Kidney tubule cell (primary cell): ENCODE results near the gene CAPN1.

Source experiments
- DNase-seq: peaks from one replicate; pipeline ENCODE4 v3.0.0-alpha.2; 2018; ENCODE audit warnings: low spot score

Gene CAPN1

DNA sequence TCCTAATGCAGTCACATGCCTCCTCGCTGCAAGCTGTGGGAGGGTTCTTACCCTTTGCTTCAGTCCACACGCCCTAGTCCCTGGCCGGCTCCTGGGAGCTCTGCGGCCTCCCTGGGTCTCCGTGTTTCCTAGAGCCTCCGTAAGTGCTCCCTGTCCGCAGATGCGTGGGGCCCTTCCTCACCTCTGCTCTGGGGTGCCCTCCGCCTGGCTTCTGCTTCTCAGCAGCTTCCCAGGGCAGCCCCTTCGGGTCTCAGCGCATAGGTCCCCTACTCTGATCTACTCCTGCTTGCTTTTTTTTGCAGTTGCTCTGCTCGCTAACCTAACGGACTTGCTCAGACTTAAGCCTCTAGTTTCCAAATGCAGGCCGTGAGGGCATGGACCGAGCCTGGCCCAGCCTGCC is 22.4 kb downstream of the CAPN1 start:
- no peak for DNase-seq

DNA sequence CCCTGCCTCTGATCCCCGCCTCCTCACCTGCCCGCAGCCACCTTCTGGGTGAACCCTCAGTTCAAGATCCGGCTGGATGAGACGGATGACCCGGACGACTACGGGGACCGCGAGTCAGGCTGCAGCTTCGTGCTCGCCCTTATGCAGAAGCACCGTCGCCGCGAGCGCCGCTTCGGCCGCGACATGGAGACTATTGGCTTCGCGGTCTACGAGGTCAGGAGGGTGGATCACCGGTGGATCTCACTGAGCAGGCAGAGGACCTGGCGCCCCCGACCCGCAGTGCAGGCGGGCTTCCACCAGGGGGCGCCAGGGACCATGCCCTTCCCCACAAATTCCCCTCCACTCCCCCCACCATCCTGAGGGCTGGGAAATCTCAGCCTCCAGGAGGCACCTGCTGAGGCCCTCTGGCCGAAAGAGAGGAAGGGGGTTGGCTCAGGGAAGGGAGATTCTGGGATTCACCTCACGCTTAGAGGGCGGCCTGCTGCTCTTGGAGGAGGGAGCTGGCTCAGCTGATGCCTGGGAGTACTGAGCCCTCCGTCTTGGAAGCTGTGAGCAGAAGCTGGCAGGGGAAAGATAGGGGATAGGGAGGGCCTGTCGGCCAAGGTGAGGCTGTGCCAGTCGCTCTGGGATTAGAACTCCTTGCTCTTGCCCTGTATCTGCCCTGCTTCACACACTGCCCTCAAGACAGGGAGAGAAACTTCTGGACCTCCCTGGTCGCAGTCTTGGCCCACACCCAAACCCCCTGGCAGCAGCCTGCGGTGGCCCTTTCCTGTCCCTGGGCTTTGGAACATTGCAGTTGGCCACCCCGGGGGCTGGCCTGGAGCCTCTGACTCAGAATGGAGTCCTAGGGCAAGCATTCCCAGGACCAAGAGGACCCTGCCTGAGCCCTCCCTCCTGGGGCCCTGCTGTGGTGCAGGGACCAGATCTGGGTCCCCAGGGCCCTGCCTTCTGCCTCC is 23.2 kb downstream of the CAPN1 start:
- peak; percentile 40 for DNase-seq

DNA sequence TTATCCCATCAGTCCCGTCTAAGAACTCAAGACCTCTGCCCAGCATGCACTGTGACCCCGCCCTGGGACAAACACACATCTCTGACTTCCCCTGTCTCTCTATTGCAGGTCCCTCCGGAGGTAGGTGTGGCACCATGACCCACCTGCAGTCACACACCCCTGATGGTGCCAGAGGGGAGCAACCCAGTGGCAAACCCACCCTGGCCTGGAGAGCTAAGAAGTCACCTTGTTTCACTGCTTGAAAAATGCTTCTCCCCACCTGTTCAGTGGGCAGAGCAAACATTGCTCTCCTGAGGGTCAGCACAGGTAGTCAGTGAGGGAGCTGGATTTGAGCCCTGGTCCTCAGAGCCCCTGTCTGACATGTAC is 23.9 kb downstream of the CAPN1 start:
- no peak for DNase-seq

DNA sequence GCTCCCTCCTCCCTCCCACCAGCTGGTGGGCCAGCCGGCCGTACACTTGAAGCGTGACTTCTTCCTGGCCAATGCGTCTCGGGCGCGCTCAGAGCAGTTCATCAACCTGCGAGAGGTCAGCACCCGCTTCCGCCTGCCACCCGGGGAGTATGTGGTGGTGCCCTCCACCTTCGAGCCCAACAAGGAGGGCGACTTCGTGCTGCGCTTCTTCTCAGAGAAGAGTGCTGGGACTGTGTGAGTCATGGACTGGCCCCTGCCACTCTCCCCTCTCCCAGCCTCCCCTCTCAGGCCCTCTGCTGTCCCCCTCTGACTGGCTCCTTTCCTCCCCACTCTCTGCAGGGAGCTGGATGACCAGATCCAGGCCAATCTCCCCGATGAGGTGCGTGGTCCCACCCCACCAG is 24.7 kb downstream of the CAPN1 start:
- DNase-seq: no peak

DNA sequence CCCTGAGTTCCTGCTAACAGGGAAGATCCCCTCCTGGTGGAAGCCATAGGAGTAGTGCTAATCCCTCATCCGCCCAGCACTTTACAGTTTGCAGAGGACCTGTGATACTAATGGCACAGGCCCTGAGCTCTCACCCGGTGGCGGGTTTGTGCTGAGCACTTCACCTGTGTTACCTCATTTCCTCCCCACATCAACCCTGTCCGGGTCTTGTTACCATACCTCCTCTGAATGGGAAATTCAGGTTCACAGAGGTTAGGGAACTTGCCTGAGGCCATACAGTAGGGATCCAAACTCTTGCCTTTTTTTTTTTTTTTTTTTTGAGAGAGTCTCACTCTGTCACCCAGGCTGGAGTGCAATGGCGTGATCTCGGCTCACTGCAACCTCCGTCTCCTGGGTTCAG is 25.2 kb downstream of the CAPN1 start:
- DNase-seq: no peak

DNA sequence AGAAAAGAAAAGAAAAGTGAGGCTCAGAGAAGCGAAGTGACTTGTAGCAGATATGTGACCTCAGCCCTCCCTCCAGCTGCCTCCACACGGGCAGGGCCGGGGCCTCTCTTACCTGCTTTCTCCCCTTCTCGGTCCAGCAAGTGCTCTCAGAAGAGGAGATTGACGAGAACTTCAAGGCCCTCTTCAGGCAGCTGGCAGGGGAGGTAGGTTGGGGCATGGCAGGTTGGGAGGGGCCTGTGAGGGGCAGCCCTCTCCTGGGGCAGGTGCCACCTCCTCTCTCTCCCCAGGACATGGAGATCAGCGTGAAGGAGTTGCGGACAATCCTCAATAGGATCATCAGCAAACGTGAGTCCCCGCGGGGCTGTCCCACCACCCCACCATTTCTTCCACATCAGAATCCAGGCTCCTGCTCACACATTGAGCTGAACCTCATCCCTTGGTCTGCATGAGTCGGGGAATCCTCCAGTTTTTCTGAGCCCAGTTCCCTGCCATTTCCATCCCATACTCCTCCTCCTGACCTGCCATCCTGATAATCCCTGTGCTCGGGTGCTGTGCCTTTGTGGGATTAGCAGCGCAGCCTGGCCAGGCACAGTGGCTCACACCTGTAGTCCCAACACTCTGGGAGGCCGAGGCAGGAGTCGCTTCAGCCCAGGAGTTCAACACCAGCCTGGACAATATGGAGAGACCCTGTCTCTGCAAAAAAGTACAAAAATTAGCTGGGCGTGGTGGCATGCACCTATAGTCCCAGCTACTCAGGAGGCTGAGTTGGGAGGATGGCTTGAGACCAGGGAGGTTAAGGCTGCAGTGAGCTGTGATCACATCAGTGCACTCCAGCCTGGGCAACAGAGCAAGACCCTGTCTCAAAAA is 26.4 kb downstream of the CAPN1 start:
- no peak for DNase-seq

DNA sequence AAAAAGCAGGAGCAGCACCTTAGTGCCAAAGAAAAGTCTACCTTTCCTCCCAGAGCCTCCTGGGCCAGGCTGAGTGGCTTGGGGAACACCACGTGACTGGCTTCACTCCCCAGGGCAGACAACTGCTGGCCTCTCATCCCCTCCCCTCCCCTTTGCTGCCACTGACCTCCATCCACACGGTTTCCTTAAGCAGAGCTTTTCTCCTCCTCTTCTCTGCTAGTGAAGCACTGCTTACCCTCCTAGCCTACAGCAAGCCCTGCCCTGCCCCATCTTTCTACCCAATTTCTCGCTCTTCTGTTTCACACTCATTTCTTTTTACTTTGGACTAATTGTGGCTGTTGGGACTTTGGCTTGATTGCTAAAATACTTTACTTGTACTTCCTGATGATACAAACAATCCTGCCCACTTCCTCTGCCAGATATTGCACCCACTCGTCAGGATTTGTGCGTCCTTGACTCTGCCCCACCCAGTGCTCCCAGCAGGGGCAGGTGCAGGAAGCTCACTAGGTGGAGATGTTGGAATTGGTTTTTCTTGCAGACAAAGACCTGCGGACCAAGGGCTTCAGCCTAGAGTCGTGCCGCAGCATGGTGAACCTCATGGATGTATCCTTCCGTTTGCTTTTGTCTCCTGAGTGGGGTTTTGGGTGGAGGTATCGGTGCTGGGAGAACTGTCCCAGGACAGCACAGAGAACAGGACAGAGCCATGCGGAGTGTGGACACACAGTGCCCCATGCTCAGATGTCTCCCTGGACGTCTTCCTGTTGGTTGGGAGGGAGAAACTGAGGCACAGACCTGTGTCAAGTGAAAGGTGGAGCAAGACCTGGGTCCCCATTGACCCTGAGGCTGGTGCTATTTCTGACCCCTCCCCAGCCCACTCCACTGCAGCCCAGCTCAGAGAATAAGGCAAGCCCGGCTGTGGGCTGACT is 27.3 kb downstream of the CAPN1 start:
- no peak for DNase-seq

DNA sequence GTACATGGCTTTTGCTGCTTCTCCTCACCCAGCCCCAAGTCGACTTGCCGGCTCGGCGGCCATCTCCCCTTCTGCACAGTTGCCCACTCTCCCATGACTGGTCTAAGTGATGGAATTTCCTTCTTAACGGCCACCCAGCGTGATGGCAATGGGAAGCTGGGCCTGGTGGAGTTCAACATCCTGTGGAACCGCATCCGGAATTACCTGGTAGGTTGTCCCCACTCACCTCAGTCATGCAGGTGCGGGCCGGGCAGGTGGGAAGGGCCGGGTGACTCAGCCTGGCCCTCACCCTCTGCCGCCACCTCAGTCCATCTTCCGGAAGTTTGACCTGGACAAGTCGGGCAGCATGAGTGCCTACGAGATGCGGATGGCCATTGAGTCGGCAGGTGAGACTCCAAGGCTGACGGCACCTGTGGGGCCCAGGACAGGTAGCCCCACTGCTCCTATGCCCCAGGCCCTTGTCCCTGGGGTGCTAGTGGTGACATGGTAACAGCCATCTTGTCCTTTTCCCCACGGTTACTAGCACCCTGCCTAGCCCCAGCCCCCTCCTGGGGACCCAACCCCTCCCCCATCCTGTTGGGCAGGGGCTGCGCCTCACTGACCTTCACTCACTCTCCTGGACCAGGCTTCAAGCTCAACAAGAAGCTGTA is 28.1 kb downstream of the CAPN1 start:
- DNase-seq: no peak

DNA sequence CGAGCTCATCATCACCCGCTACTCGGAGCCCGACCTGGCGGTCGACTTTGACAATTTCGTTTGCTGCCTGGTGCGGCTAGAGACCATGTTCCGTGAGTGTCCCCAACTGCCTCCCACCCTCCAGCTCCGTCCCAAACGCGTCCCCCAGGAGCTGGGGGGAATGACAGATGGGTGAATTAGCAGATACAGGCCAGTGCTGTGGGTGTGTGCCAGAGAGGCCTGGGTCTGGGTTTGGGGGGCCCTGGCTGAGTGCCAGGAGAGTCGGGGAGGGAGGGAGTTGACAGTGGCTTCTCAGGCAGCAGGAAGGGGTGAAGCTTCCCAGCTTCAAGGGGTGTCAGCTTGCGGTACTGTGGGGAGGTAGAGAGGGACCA is 28.6 kb downstream of the CAPN1 start:
- no peak for DNase-seq

DNA sequence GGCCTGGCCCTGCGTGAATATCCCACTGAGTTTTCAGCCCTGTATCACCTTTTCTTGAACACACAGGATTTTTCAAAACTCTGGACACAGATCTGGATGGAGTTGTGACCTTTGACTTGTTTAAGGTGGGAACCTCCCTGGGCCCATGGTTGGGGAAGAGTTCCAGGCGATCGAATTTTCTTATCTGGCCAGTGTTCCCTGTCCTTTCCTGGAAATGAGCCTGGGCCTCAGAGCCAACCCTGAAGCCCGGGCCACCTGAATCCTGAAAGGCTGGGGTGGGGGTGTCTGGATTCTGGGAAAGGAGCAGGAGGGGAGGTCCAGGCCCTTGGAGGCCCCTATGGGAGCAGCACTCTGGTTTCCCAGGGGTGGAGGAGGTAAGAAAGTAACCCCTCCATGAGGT is 29.0 kb downstream of the CAPN1 start:
- DNase-seq: no peak

DNA sequence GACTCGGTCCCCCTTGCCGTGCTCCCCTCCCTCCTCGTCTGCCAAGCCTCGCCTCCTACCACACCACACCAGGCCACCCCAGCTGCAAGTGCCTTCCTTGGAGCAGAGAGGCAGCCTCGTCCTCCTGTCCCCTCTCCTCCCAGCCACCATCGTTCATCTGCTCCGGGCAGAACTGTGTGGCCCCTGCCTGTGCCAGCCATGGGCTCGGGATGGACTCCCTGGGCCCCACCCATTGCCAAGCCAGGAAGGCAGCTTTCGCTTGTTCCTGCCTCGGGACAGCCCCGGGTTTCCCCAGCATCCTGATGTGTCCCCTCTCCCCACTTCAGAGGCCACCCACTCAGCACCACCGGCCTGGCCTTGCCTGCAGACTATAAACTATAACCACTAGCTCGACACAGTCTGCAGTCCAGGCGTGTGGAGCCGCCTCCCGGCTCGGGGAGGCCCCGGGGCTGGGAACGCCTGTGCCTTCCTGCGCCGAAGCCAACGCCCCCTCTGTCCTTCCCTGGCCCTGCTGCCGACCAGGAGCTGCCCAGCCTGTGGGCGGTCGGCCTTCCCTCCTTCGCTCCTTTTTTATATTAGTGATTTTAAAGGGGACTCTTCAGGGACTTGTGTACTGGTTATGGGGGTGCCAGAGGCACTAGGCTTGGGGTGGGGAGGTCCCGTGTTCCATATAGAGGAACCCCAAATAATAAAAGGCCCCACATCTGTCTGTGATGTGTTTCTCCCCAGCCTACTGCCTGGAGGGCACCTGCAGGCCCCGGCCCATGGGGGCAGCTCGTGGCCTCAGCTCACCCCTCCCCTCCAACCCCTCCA is 29.8 kb downstream of the CAPN1 start:
- DNase-seq: no peak

DNA sequence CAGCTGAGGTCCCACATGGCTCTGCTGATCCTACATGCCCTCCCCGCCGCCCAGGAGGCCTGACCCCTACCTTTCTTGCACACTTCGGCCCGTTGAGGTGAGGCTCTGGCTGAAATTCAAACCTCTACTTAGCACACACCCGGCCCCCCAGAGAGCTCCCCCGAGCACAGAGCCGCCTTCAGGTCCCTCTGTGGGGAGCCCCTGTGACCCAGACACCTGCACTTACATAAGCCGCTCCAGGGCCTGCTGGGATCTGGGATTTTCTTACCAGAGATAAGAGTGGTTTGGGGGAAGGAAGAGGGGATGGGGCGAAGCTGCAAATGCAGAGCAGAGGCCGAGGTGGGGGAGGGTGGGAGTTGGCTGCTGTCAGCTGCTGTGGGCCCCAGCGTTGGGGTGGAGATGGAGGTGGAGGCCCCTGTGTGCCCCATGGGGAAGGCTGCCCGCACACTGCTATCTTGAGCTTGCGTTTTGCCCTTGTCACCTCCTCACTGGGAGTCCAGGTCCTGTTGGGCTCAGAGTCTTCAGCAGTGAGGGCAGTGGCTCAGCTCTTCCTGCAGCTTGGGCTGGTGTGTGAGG is 30.6 kb downstream of the CAPN1 start:
- no peak for DNase-seq

DNA sequence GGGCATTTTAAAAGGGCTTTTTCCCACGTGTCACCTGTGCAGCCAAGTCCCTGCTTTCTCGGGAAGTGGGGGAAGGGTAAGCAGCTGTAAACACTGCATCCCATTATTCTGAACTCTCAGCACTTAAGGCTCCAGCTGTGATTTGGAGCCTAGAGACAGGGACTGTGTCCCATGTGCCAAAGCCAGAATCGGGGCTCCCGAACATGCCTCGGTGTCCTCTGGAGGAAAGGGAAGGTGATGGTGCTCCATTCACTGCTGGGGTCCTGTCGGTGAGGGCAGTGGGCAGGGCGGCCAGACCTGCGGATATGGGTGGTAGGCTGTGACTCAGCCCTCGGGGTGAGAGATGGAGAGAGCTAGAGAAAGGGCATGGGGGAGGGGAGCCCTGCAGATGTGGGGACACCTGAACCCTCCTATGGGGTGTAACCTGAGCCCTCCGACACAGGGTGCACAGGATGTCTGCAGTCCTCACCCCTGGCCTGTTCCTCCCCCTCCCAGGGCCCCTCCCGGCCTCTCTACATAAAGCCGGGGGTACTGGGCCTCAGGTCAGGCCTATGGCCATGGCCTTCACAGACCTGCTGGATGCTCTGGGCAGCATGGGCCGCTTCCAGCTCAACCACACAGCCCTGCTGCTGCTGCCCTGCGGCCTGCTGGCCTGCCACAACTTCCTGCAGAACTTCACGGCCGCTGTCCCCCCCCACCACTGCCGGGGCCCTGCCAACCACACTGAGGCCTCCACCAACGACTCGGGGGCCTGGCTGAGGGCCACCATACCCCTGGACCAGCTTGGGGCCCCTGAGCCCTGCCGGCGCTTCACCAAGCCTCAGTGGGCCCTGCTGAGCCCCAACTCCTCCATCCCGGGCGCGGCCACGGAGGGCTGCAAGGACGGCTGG is 31.8 kb downstream of the CAPN1 start:
- peak; percentile 20 for DNase-seq

DNA sequence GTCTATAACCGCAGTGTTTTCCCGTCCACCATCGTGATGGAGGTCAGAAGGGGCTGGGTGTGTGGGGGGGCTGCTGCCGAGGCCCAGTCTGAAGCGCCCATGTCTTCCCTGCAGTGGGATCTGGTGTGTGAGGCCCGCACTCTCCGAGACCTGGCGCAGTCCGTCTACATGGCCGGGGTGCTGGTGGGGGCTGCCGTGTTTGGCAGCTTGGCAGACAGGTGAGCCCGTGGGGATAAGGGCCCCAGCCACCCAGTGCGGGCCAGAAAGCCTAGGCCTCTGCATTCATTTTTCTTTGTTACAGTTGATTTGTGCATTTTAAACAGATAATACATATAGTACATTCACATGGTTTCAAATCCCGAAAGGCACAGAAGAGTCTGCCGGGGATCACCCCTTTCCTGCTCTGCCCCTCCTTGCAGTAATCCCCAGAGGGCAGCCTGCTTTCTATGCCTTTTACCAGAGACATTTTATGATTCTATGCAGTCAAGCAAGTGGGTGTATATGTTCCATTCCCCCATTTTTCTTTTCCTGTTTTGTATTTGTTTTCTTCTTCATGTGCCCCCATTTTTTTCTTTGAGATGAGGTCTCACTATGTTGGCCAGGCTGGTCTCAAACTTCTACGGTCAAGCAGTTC is 32.6 kb downstream of the CAPN1 start:
- no peak for DNase-seq

DNA sequence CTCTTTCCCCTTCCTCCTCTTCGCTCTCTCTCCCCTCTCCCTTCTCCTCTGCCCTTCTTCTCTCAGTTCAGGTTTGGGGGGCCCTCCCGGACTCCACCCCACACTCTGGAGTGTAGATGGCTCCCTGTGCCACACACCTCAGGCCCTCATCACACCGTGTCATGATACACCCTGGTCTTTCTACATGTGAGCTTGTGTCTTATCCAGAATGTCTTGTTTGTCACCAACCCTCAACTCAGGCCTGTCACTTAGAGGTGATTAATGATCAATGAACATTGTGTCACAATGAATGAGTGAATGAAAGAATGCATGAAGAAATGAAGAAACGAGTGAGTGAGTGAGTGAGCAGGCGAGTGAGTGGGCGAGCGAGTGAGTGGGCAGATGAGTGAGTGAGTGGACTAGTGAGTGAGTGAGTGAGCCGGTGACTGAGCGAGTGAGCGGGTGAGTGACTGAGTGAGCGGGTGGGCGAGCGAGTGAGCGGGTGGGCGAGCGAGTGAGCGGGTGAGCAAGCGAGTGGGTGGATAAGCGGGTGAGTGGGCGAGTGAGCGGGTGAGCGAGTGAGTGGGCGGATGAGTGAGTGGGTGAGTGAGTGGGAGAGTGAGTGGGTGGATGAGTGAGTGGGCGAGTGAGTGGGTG is 33.8 kb downstream of the CAPN1 start:
- no peak for DNase-seq

DNA sequence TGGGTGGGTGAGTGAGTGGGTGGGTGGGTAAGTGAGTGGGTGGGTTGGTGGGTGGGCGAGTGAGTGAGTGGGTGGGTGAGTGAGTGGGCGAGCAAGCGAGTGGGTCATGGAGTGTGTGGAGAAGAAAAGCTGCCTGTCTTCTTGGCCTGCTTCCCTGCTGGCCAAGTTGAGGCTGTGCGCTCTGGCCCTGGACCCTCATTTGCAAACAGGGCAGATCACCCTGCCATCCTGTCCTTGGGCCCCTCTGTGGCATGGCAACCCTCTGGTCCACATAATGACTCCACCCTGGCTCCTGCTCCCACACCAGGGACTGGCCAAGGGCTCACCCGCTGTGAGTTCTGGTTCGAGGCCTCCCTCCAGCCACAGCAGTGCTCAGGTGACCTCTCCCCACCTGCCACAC is 35.1 kb downstream of the CAPN1 start:
- no peak for DNase-seq

DNA sequence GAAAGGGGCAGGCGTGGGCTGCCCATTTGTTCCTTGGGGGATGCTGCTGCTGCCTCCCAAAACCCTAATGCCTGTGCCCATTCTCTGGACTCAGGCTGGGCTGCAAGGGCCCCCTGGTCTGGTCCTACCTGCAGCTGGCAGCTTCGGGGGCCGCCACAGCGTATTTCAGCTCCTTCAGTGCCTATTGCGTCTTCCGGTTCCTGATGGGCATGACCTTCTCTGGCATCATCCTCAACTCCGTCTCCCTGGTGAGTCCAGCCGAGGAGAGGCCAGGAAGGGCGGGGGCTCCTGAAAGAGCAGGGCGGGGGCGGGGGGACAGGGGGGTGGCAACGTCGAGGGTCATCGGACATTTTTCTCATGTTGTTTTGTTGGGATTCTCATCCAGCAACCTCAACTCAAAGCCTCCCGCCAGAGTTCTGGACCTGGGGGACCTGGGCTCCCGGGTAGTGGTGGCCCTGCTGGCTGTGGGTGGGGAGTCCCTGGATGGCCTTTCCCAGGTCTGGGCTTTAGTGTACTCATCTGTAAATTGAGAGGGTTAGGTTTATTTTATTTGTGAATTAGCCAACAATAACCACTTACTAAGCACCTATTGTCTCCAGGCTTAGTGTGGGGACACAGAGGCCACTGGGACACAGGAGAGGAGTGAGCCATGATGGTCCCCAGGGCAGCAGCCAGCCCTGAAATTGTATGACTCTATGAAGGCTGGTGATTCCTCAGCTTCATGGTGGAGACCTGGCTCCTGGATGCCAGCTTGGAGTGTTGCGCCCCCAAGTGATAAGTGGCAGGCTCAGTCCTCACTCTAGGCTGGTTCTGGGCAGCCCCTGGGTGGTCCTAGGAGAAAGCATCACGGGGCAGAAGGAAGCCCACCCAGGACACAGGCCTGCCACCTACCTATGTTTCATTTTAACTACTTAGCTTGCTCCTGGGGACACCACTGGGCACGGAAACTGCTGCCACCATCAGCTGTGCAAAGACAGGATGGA is 36.0 kb downstream of the CAPN1 start:
- DNase-seq: no peak
